NCI-H1694 (cell line): Measurements from ENCODE around the gene GNL2.

Experiments used
- DNase-seq: peaks from one replicate; lab custom pipeline; 2025; lab: John Stamatoyannopoulos, UW

GNL2 gene

GRCh38 chr1:37595440-37596181, at the start of gene GNL2:
Gene GNL2, minus strand, starts transcription at chr1:37595937. Its CDS starts 115 bp downstream, at chr1:37595822.
- DNase-seq: peak; percentile 83

GRCh38 chr1:37641059-37641458, 45.3 kb upstream of the GNL2 start:
- DNase-seq: no peak

GRCh38 chr1:37636435-37636834, 40.7 kb upstream of the GNL2 start:
- no peak for DNase-seq

- DNase-seq: no peak
Observed at GRCh38 chr1:37634992-37635902, 39.5 kb upstream of the GNL2 start.

- no peak for DNase-seq
Observed at GRCh38 chr1:37634244-37634991, 38.7 kb upstream of the GNL2 start, which contains the start of gene RSPO1. Gene RSPO1, minus strand, starts transcription at chr1:37634892. Its CDS starts 5,231 bp downstream, at chr1:37629661.

- no peak for DNase-seq
Observed at GRCh38 chr1:37633938-37634243, 38.2 kb upstream of the GNL2 start.

GRCh38 chr1:37633040-37633937, 37.6 kb upstream of the GNL2 start:
- DNase-seq: no peak

- DNase-seq: no peak
Observed at GRCh38 chr1:37631036-37631435, 35.3 kb upstream of the GNL2 start.

- DNase-seq: no peak
Observed at GRCh38 chr1:37630426-37631028, 34.8 kb upstream of the GNL2 start.

GRCh38 chr1:37629726-37630425, 34.1 kb upstream of the GNL2 start:
- DNase-seq: no peak

GRCh38 chr1:37629008-37629407, 33.3 kb upstream of the GNL2 start:
- no peak for DNase-seq

- no peak for DNase-seq
Observed at GRCh38 chr1:37628026-37628556, 32.4 kb upstream of the GNL2 start.

GRCh38 chr1:37622131-37622530, 26.4 kb upstream of the GNL2 start:
- no peak for DNase-seq

GRCh38 chr1:37621326-37621870, 25.7 kb upstream of the GNL2 start:
- DNase-seq: no peak

- no peak for DNase-seq
Observed at GRCh38 chr1:37620707-37621106, 25.0 kb upstream of the GNL2 start.

- no peak for DNase-seq
Observed at GRCh38 chr1:37616330-37616729, 20.6 kb upstream of the GNL2 start.

- DNase-seq: no peak
Observed at GRCh38 chr1:37614105-37614504, 18.4 kb upstream of the GNL2 start.

- DNase-seq: no peak
Observed at GRCh38 chr1:37612186-37612585, 16.4 kb upstream of the GNL2 start.

GRCh38 chr1:37609994-37610393, 14.3 kb upstream of the GNL2 start:
- DNase-seq: no peak

GRCh38 chr1:37609002-37609401, 13.3 kb upstream of the GNL2 start:
- DNase-seq: no peak
